ENCODE data around the gene EFL1. TPM values are rescaled to one million over a fixed set of nuclear protein-coding genes. Genes with fewer than 3 reads are reported as not detected.

The EFL1 gene
- total RNA-seq, 1 donor: 22.9 TPM

DNA sequence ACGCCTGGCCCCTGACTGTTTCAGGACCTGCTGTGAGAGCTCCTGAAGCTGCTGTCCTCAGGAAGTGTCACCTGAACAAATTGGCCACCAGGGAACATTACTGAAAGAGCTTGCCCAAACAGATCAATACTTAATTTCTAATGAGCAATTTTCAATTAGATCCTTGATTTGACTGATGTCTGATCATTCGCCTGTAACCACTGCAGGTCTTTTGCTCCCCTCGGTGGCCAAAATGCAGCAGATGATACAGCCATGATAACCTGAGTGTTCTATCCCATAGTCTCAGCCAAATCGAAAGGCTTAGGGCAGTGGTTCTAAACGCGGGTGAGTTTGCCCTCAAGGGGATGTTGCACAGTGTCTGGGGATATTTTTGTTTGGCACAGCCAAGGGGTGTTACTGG lies 159.1 kb downstream of the EFL1 start:
- H3K4me3 ChIP-seq (ENCODE audit: low read depth, low read length): no peak overlapping the region
- TF ChIP-seq, protein P1, sequence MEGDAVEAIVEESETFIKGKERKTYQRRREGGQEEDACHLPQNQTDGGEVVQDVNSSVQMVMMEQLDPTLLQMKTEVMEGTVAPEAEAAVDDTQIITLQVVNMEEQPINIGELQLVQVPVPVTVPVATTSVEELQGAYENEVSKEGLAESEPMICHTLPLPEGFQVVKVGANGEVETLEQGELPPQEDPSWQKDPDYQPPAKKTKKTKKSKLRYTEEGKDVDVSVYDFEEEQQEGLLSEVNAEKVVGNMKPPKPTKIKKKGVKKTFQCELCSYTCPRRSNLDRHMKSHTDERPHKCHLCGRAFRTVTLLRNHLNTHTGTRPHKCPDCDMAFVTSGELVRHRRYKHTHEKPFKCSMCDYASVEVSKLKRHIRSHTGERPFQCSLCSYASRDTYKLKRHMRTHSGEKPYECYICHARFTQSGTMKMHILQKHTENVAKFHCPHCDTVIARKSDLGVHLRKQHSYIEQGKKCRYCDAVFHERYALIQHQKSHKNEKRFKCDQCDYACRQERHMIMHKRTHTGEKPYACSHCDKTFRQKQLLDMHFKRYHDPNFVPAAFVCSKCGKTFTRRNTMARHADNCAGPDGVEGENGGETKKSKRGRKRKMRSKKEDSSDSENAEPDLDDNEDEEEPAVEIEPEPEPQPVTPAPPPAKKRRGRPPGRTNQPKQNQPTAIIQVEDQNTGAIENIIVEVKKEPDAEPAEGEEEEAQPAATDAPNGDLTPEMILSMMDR (IDR thresholded peaks at IDR 0.05; ENCODE audit: insufficient read depth, low read depth, low read length): peak; percentile 12
- DNase-seq (ENCODE audit: low read depth): no peak

DNA sequence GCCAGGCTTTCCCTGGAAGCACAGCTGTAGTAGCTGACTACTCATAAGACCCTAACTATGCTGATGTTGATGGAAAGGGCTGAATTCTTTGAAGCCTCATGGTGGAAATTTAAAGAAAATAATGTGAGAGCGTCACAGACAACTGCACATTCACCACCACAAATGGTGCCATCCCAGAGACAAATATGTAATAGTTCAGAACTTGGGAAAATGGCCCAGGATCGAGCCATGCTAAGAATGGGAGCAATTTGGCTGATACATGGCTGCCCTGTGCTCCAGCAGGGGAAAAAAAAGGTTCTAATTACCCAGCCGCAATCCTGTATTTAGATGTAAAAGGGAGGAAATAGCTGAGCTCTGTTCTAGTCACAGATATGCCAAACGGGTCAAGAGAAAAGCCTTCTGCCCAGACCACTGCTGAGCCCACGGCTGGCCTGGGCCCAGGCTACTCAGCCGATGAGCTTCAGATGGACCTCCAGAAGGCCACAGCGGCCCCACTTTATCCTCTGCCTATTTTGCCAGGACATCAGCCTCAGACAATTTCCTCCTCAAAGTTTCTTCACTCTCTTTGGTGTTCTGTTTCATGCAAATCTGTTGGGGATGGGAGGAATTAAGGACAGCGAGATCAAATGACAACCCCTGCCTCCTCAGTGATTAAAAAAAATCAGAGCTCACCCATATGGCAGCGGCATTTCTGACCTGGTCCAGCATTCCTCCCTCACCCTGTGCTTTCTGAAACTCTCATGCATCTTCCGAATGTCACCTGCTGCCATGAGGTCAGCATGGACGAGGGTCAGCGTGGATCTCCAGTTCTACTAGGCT lies 162.2 kb downstream of the EFL1 start:
- H3K4me3 ChIP-seq (ENCODE audit: low read depth, low read length): no peak overlapping the region
- DNase-seq (ENCODE audit: low read depth): peak; percentile 22
- TF ChIP-seq, protein P1 (IDR thresholded peaks at IDR 0.05; ENCODE audit: insufficient read depth, low read depth, low read length): no peak

DNA sequence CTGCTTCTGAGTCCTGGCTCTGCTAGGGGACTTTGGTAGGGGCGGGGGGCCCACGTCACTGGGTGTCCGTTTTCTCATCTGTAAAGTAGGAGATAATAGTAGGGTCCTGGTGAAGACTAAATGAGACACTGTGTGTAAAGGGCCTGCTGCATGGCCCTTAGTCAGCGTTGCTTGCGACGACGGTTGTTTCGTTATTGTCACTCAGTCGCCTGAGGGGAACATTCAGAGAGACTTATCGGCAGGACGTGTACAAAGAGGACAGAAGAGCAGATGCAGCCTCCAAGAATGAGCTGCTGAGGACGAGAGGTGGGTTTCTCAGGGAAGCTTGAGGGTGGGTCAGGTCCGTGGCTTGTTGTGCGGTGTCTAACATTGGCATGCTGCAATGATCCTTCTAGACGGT lies 163.9 kb downstream of the EFL1 start:
- DNase-seq (ENCODE audit: low read depth): no peak
- TF ChIP-seq, protein P1 (IDR thresholded peaks at IDR 0.05; ENCODE audit: insufficient read depth, low read depth, low read length): no peak
- H3K4me3 ChIP-seq (ENCODE audit: low read depth, low read length): no peak overlapping the region

DNA sequence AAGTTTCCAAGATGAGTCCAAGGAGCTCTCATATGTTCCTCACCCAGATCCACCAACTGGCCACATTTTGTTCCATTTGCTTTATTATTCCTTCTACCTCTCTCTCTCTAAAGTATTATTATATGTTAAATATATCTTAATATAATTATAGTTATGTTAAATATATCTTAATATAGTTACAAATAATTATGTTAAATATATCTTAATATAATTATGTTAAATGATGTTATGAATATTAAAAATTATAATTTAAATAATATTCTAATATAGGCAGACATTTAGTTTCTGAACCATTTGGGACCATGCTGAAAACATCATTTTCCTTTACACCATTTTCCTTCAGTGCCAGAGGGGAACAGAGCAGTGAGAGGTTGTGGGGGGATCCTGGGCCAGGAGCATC lies 166.7 kb downstream of the EFL1 start:
- DNase-seq (ENCODE audit: low read depth): no peak
- no peak overlapping the region for H3K4me3 ChIP-seq (ENCODE audit: low read depth, low read length)
- TF ChIP-seq, protein P1 (IDR thresholded peaks at IDR 0.05; ENCODE audit: insufficient read depth, low read depth, low read length): no peak

DNA sequence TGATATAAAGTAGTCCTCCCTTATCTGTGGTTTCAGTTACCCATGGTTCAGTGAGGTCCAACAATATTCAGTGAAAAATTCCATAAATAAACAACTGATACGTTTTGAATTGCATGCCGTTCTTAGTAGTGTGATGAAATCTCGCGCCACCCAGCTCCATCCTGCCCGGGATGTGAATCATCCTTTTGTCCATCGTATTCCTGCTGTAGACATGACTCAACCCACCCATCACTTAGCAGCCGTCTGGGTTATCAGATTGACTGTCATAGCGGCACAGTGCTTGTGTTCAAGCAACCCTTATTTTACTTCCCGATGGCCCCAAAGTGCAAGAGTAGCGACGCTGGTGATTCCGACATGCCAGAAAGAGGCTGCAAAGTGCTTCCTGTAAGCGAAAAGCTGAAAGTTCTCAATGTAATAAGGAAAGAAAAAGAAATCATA lies 168.7 kb downstream of the EFL1 start:
- no peak overlapping the region for H3K4me3 ChIP-seq (ENCODE audit: low read depth, low read length)
- TF ChIP-seq, protein P1 (IDR thresholded peaks at IDR 0.05; ENCODE audit: insufficient read depth, low read depth, low read length): no peak
- peak; percentile 86 for DNase-seq (ENCODE audit: low read depth)

DNA sequence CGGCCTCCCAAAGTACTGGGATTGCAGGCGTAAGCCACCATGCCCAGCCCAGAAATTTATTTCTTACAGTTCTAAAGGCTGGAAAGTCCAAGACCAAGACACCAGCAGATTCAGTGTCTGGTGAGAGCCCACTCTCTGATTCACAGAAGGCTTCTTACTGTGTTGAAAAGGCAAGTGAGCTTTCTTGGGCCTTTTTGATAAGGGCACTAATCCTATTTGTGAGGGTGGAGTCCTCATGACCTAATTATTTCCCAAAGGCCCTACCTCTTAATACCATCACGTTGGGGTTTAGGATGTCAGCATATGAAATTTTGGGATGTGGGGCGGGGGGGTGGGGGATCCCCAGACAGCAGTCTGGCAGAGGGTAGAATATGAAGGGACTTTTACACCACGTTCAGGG lies 169.2 kb downstream of the EFL1 start:
- DNase-seq (ENCODE audit: low read depth): no peak
- TF ChIP-seq, protein P1 (IDR thresholded peaks at IDR 0.05; ENCODE audit: insufficient read depth, low read depth, low read length): no peak
- H3K4me3 ChIP-seq (ENCODE audit: low read depth, low read length): no peak overlapping the region
